ENCODE results near the gene MUCL3.

- TF ChIP-seq, protein P1, sequence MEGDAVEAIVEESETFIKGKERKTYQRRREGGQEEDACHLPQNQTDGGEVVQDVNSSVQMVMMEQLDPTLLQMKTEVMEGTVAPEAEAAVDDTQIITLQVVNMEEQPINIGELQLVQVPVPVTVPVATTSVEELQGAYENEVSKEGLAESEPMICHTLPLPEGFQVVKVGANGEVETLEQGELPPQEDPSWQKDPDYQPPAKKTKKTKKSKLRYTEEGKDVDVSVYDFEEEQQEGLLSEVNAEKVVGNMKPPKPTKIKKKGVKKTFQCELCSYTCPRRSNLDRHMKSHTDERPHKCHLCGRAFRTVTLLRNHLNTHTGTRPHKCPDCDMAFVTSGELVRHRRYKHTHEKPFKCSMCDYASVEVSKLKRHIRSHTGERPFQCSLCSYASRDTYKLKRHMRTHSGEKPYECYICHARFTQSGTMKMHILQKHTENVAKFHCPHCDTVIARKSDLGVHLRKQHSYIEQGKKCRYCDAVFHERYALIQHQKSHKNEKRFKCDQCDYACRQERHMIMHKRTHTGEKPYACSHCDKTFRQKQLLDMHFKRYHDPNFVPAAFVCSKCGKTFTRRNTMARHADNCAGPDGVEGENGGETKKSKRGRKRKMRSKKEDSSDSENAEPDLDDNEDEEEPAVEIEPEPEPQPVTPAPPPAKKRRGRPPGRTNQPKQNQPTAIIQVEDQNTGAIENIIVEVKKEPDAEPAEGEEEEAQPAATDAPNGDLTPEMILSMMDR (IDR thresholded peaks at IDR 0.05; ENCODE audit: insufficient read depth, low read depth, low read length), result no peak
- TF ChIP-seq EZH2 (IDR thresholded peaks at IDR 0.05; ENCODE audit: insufficient read depth, low read length), result no peak
These were observed 51.1 kb downstream of the MUCL3 start for GRCh38 chr6:30991891-30992290.

All from astrocyte (in vitro differentiated cells and primary cell).